GM18951 (cell line): ENCODE measurements around the gene CHST8.
"Not testable (repeated sequence)": the region's sequence is repeated elsewhere in the genome, so short reads cannot be mapped to it uniquely, and the experiment has no call there.

Experiments
- POLR2A ChIP-seq: IDR thresholded peaks from 4 replicates; pipeline ENCODE4 v1.6.1; 2011; ENCODE audit warnings: mild to moderate bottlenecking; ENCODE audit not compliant: insufficient read length, insufficient read depth; ENCODE audit errors: extremely low read depth
- in situ Hi-C: fragments of 300-500 bp; cut with MboI; formaldehyde crosslinking; loops from one replicate; pipeline ENCODE4 v1.12.0; 2022; ENCODE audit warnings: low sequenced_read_pairs, mixed read lengths, inconsistent platforms; ENCODE audit not compliant: unreplicated experiment

Gene CHST8

GRCh38 chr19:33606556-33606955 is 15.2 kb upstream of the CHST8 start:
- TF ChIP-seq POLR2A, result no peak
- in situ Hi-C loops, result no loop called here

DNA sequence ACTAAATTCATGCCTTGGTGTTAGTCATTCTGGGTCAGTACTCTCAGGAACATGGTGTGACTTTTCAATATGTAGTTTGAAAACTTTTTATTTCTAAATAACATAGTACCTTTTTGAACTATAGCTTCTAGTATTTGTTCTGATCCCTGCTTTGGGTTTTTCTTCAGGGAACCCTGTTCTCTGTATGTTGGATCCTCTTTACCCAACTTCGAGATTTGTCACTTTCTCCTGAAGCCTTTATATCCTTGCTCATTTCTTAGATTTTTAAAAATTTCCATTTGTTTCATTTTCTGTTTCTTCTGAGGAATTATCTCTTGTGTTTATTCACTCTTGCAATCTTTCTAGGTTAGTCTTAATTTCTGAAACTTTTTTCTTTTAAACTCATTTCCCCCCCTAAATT is 12.4 kb upstream of the CHST8 start:
- no peak for TF ChIP-seq POLR2A
- in situ Hi-C loops, result no loop called here

GRCh38 chr19:33610588-33610987 is 11.2 kb upstream of the CHST8 start:
- no peak for TF ChIP-seq POLR2A
- in situ Hi-C loops, result no loop called here

DNA sequence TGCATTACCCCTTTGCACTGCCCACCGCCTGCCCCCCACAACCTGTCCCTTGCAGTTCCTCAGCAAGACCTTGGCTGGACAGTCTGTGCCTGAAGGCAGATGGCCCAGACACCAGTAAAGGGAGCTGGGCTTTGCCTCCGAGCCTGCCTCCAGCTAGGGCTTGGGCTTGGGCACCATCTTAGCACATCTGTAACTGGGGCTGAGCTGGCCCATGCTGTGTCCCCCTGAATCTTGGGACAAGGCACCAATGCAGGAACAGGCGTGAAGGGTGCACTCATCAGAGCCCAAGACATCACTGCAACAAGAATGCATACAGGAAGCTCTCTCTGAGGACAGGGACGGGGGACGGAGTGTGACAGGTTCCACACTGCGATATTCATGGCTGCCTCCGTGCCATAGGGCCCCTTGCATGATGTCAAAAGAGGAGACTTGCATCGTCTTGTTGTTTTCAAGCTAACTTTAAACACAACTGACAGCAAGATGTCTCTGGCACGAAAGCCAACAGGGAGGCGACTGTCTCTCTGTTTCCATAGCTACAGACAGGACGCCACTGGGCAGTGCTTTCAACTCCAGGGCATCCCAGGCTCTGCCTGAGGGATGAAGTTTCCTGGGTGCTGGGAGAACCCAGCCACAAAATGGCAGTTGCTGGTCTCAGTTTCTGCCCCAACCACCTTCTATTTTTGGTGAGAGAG is 8.7 kb upstream of the CHST8 start:
- no peak for TF ChIP-seq POLR2A
- in situ Hi-C loops, result no loop called here

DNA sequence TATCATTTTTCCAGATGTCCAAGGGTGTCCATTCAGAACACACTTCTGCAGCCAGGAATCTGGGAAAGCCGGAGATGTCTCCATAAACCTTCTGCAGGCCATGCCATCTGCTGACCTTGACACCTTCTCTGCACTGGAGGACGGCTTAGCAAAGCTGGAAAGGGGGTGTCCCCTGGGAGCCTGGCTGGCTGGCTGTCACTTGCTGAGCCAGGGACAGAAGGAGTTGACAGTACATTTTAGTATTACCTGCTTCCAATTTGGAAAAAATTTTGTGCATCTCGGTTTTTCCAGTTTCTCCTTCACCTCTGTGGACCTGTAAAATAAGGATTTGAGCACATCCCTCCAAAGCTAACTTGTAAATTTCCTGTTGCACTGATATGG is 8.1 kb upstream of the CHST8 start:
- TF ChIP-seq POLR2A, result no peak
- in situ Hi-C loops, result no loop called here

DNA sequence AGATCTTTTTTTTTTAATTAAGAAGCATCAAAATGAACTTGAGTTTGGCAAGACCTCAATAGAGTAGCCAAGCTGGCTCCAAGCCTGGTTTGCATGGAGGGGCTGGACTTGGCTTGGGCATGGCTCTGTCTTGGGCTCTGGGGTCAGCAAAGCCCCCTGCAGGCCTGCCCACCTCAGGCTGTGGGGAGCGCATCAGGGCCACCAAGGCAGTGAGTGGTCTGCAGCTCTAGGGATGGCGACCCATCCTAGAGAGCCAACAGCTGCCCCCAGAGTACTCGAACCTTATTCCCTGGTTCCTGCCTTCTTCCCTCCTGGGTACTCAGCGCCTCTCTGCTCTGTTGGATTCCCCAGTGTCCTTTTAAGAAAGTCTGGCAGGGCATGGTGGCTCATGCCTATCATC is 5.4 kb upstream of the CHST8 start:
- in situ Hi-C loops, result no loop called here
- no peak for TF ChIP-seq POLR2A

DNA sequence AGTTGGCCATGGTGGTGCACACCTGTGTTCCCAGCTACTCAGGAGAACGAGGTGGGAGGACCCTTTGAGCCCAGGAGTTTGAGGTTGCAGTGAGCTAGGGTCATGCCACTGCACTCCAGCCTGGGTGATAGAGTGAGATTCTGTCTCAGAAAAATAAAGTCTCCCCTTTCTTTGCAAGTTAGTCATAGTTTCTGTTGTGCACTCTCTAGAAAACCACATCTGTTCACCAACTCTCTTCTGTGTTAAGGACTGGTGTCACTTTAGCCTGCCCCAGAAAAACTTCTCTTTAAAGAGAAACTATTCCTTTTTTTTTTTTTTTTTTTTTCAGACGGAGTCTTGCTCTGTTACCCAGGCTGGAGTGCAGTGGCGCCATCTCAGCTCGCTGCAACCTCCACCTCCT is 4.9 kb upstream of the CHST8 start:
- in situ Hi-C loops, result no loop called here
- no peak for TF ChIP-seq POLR2A

GRCh38 chr19:33618363-33618762 is 3.4 kb upstream of the CHST8 start:
- in situ Hi-C loops, result not testable (repeated sequence)

- in situ Hi-C loops, result no loop called here
- TF ChIP-seq POLR2A, result no peak
Observed at GRCh38 chr19:33618884-33619283, 2.9 kb upstream of the CHST8 start.

- in situ Hi-C loops, result no loop called here
- no peak for TF ChIP-seq POLR2A
Observed at GRCh38 chr19:33620611-33621010, 1.1 kb upstream of the CHST8 start.

GRCh38 chr19:33621065-33621785 is 528 bp upstream of the CHST8 start:
- in situ Hi-C loops, result no loop called here
- TF ChIP-seq POLR2A, result no peak

DNA sequence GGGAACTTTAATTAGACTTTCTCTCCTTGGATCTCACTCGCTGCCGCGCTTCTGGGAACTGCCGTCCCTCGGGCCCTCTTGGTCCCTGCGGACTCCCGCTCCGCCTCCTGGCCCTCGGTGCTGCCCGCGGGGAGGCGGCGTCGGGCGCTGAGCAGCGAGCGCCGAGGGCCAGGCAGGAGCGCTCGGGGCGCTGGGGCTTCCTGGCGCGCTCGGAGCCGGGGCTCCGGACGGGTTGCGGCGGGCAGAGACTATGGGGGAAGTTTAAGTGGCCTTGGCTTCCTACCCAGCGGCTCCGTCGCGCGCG is 704 bp downstream of the CHST8 start:
- in situ Hi-C loops, result no loop called here
- no peak for TF ChIP-seq POLR2A

- in situ Hi-C loops, result no loop called here
- TF ChIP-seq POLR2A, result no peak
Observed at GRCh38 chr19:33622809-33623511, 1.2 kb downstream of the CHST8 start.

DNA sequence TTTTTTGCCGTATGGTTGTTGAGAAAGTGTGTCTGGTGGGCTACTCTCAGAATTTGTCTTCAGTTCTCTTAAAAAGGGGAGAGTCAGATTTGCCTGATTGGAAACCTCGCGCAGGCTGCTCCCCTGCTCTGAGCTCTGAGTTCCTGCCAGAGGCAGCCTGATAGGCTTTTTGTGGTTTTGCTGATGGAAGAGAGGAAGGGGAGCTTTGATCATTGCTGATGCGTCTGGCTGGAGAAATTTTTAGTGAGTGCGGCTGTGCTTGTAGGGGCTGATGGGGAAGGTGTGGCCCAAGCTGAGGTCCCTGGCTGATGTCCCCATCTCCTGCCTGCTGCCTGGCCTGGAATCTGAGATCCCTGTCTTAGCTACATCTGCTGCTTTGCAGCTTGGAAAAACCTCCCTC is 2.8 kb downstream of the CHST8 start:
- in situ Hi-C loops, result no loop called here
- no peak for TF ChIP-seq POLR2A
